PC-9 (cell line): Measurements from ENCODE around the gene ADAM30.

Experiments used
- CTCF ChIP-seq: fragments of 200-600 bp; sonication (generic); conservative IDR thresholded peaks from 2 replicates; pipeline ENCODE4 v1.6.1; 2017; ENCODE audit warnings: mixed run types, antibody characterized with exemption, mild to moderate bottlenecking, moderate library complexity
- EZH2 ChIP-seq: fragments of 200-600 bp; sonication (generic); IDR thresholded peaks from 2 replicates; pipeline ENCODE4 v1.8.0; 2017; ENCODE audit warnings: antibody characterized with exemption, low read depth

GRCh38 chr1:119895102-119895501, 1.2 kb downstream of the ADAM30 start:
- TF ChIP-seq EZH2 (no peak), CTCF (no peak)
